HCT116 (cell line): ENCODE data around the gene HDHD2. TPM values are rescaled to one million over a fixed set of nuclear protein-coding genes. Genes with fewer than 3 reads are reported as not detected.

ENCODE experiments used
- ATAC-seq: fragments of 200-7000 bp; cut with Tn5 transposase; 2 replicates; pipeline ENCODE4 v1.9.1; 2020; ENCODE audit warnings: mild to moderate bottlenecking, moderate library complexity
- BruUV-seq: library from RNA; stranded (reverse); fragments of 400-500 nt; replicated peaks from 2 replicates; lab custom pipeline; 2021; lab: Mats Ljungman, UMichigan
- CTCF ChIA-PET: fragments of 300-600 bp; sonication (Branson Sonifier 250); formaldehyde crosslinking; loops from one replicate; lab custom pipeline; 2021; ENCODE audit warnings: antibody characterized with exemption; lab: Charles Lee
- POLR2A ChIA-PET: fragments of 300-600, 350-600 bp; sonication (Branson Sonifier 250); formaldehyde crosslinking; loops from one replicate; lab custom pipeline; 2021; ENCODE audit warnings: antibody characterized with exemption; lab: Charles Lee
- RAD21 ChIA-PET, 2 experiments: fragments of 300-600 bp; sonication (Branson Sonifier 250); formaldehyde crosslinking; loops; one replicate each; lab custom pipeline; 2023; ENCODE audit warnings: low total read pairs in 2 of 2; ENCODE audit not compliant: uncharacterized antibody in 2 of 2, unreplicated experiment in 2 of 2, low non-redundant PET in 1 of 2; lab: Charles Lee
- DNase-seq: peaks from one replicate; pipeline ENCODE4 v3.0.0-alpha.2; 2010; ENCODE audit warnings: low read depth, low spot score
- H2AFZ ChIP-seq: fragments of 200-600 bp; shearing (Covaris generic), sonication (generic); 2 replicates; pipeline ENCODE4 v1.6.1; 2017; ENCODE audit warnings: low read depth, mixed run types, mixed read lengths, antibody characterized with exemption, low read length; ENCODE audit not compliant: poor library complexity, severe bottlenecking
- H3K27ac ChIP-seq: 2 replicates; pipeline ENCODE4 v1.5.1; 2012; ENCODE audit warnings: low read depth, low read length
- H3K27me3 ChIP-seq: fragments of 200-600 bp; sonication (generic); 2 replicates; pipeline ENCODE4 v1.6.1; 2016; ENCODE audit warnings: mixed run types, low read length, mixed read lengths; ENCODE audit not compliant: insufficient read depth
- H3K36me3 ChIP-seq, 2 experiments: fragments of 200-500 bp in 1 of 2; fragments of 200-600 bp in 1 of 2; sonication (Bioruptor generic) in 1 of 2; sonication (generic) in 1 of 2; 2 replicates each; pipeline versions ENCODE4 v1.5.1 to v1.6.1; 2014 to 2016; ENCODE audit warnings: low read length in 2 of 2, inconsistent platforms in 1 of 2, mixed read lengths in 1 of 2, mixed run types in 1 of 2; ENCODE audit not compliant: insufficient read depth in 2 of 2, control insufficient read depth in 1 of 2
- H3K4me1 ChIP-seq, 2 experiments: fragments of 200-600 bp in 1 of 2; sonication (generic) in 1 of 2; 2 replicates each; pipeline versions ENCODE4 v1.5.1 to v1.6.1; 2012 to 2017; ENCODE audit warnings: low read length in 2 of 2, inconsistent platforms in 1 of 2, mild to moderate bottlenecking in 1 of 2, mixed read lengths in 1 of 2, mixed run types in 1 of 2, moderate library complexity in 1 of 2; ENCODE audit not compliant: insufficient read depth in 2 of 2, control insufficient read depth in 1 of 2
- H3K4me2 ChIP-seq: fragments of 200-600 bp; sonication (generic); 2 replicates; pipeline ENCODE4 v1.6.1; 2017; ENCODE audit warnings: mixed run types, low read length, mixed read lengths
- H3K4me3 ChIP-seq, 2 experiments: fragments of 200-600 bp in 1 of 2; sonication (generic) in 1 of 2; replicated peaks in 1 of 2; 2 replicates each; pipeline ENCODE4 v1.5.1; 2011 to 2016; ENCODE audit warnings: low read length in 2 of 2, control low read depth in 1 of 2, low read depth in 1 of 2, mild to moderate bottlenecking in 1 of 2, mixed read lengths in 1 of 2, mixed run types in 1 of 2
- H3K79me2 ChIP-seq: fragments of 200-600 bp; sonication (generic); 2 replicates; pipeline ENCODE4 v1.6.1; 2017; ENCODE audit warnings: mild to moderate bottlenecking, mixed run types, low read length, moderate library complexity, mixed read lengths; ENCODE audit not compliant: insufficient read depth
- H3K9ac ChIP-seq: fragments of 200-600 bp; sonication (generic); 2 replicates; pipeline ENCODE4 v1.6.1; 2016; ENCODE audit warnings: low read length, mixed read lengths
- H3K9me2 ChIP-seq: fragments of 200-600 bp; sonication (generic), shearing (Covaris generic); 2 replicates; pipeline ENCODE4 v1.6.1; 2017; ENCODE audit warnings: mixed run types, mild to moderate bottlenecking, moderate library complexity; ENCODE audit not compliant: insufficient read depth
- H3K9me3 ChIP-seq, 2 experiments: fragments of 200-500 bp in 1 of 2; fragments of 200-600 bp in 1 of 2; sonication (Bioruptor generic) in 1 of 2; sonication (generic) in 1 of 2; 2 replicates each; pipeline ENCODE4 v1.6.1; 2014 to 2017; ENCODE audit warnings: low read length in 2 of 2, mixed read lengths in 2 of 2, inconsistent platforms in 1 of 2, low read depth in 1 of 2, mild to moderate bottlenecking in 1 of 2, mixed run types in 1 of 2, moderate library complexity in 1 of 2; ENCODE audit not compliant: control insufficient read depth in 1 of 2, insufficient read depth in 1 of 2
- H4K20me1 ChIP-seq: fragments of 200-600 bp; sonication (generic), shearing (Covaris generic); 2 replicates; pipeline ENCODE4 v1.6.1; 2017; ENCODE audit warnings: mixed run types, mild to moderate bottlenecking, moderate library complexity; ENCODE audit not compliant: insufficient read depth
- CEBPB ChIP-seq: IDR thresholded peaks from 2 replicates; pipeline ENCODE4 v1.6.1; 2012; ENCODE audit warnings: low read depth
- EGR1 ChIP-seq: IDR thresholded peaks from 2 replicates; pipeline ENCODE4 v1.6.1; 2012; ENCODE audit warnings: low read depth
- EZH2 ChIP-seq: fragments of 200-600 bp; sonication (generic); IDR thresholded peaks from 2 replicates; pipeline ENCODE4 v1.6.1; 2017; ENCODE audit warnings: antibody characterized with exemption, mixed run types
- EZH2phosphoT487 ChIP-seq: fragments of 200-600 bp; IDR thresholded peaks from 2 replicates; pipeline ENCODE4 v1.6.1; 2018; ENCODE audit warnings: antibody characterized with exemption, borderline replicate concordance
- FOSL1 ChIP-seq: IDR thresholded peaks from 2 replicates; pipeline ENCODE4 v1.6.1; 2012; ENCODE audit warnings: low read depth
- JUND ChIP-seq: IDR thresholded peaks from 2 replicates; pipeline ENCODE4 v1.6.1; 2012
- POLR2A ChIP-seq: IDR thresholded peaks from 2 replicates; pipeline ENCODE4 v1.7.0; 2011; ENCODE audit warnings: borderline replicate concordance; ENCODE audit not compliant: insufficient read depth, insufficient read length; ENCODE audit errors: extremely low read depth
- POLR2AphosphoS5 ChIP-seq: IDR thresholded peaks from 2 replicates; pipeline ENCODE4 v1.6.1; 2011; ENCODE audit warnings: mild to moderate bottlenecking, low read depth, low read length, moderate library complexity
- REST ChIP-seq: IDR thresholded peaks from 2 replicates; pipeline ENCODE4 v1.6.1; 2012; ENCODE audit warnings: low read depth
- SIN3A ChIP-seq: IDR thresholded peaks from 2 replicates; pipeline ENCODE4 v1.6.1; 2012; ENCODE audit warnings: low read depth
- SRF ChIP-seq: IDR thresholded peaks from 2 replicates; pipeline ENCODE4 v1.6.1; 2012; ENCODE audit warnings: low read depth
- TCF7L2 ChIP-seq: IDR thresholded peaks from 2 replicates; pipeline ENCODE4 v1.7.0; 2011; ENCODE audit warnings: borderline replicate concordance, inconsistent platforms; ENCODE audit not compliant: insufficient read depth, insufficient read length; ENCODE audit errors: extremely low read depth
- YY1 ChIP-seq: IDR thresholded peaks from 2 replicates; pipeline ENCODE4 v1.6.1; 2011; ENCODE audit warnings: low read length, low read depth, moderate library complexity, mild to moderate bottlenecking; ENCODE audit not compliant: insufficient replicate concordance; ENCODE audit errors: extremely low read depth
- ZFX ChIP-seq: fragments of 450-650 bp; IDR thresholded peaks from 2 replicates; pipeline ENCODE4 v1.6.1; 2017
- intact Hi-C: fragments of 100-400 bp; cut with micrococcal nuclease; formaldehyde crosslinking; loops from 2 replicates; pipeline ENCODE4 v1.10.0; 2022
- total RNA-seq: library from RNA; stranded (reverse); gene quantifications from one replicate; pipeline ENCODE4 v1.2.1, GENCODE V29; 2021; ENCODE audit not compliant: unreplicated experiment
- TF ChIP-seq, protein P1 (sequence below), 3 experiments: fragments of 200-600 bp in 1 of 3; sonication (generic) in 1 of 3; IDR thresholded peaks in 2 of 3; conservative IDR thresholded peaks in 1 of 3; 2 replicates each; pipeline ENCODE4 v1.5.1; 2012 to 2017; ENCODE audit warnings: low read depth in 2 of 3, low read length in 2 of 3, antibody characterized with exemption in 1 of 3, borderline replicate concordance in 1 of 3, control low read depth in 1 of 3, mild to moderate bottlenecking in 1 of 3, mixed read lengths in 1 of 3, mixed run types in 1 of 3, moderate library complexity in 1 of 3; ENCODE audit not compliant: insufficient read depth in 1 of 3
- TF ChIP-seq, protein P2 (sequence below): IDR thresholded peaks from 2 replicates; pipeline ENCODE4 v1.6.1; 2012

HDHD2 gene
- total RNA-seq, 1 experiment from 2014 or later: 29.1 TPM

- TF ChIP-seq EZH2phosphoT487: no peak
- no peak for TF ChIP-seq POLR2A
- TF ChIP-seq CEBPB: no peak
- TF ChIP-seq, all 23 proteins: peak for 0
Measured at GRCh38 chr18:47149457-47150028, 757 bp downstream of the HDHD2 start (continued).

DNA sequence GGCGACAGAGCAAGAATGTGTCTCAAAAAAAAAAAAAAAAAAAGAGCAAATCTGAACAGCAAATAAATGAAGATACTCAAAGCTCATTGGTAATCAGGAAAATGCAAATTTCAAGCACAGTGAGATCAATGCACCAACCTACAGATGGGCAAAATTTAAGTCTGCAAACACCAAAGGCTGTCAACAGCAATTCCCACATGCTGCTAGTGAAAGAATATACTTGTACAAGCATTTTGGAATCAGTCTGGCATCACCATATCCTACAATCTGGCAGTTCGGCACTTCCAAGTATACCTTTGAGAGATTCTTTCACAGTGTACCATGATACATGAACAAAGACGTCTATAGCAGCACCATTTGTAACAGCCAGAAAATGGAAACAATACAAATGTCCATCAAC, 4.1 kb downstream of the HDHD2 start:
- Histone ChIP-seq H3K9ac (no peak overlapping the region), H3K79me2 (peaks cover 76% of the 10 kb centered on the region), H3K9me2 (no peaks in the 10 kb centered on the region), H3K27ac (no peak overlapping the region), H3K27me3 (no peaks in the 10 kb centered on the region), H3K4me2 (no peak overlapping the region), H3K4me1 (peaks cover 6 to 14% of the 10 kb centered on the region in 2 experiments; a peak in 2 of 4 replicates), H3K4me3 (no peak overlapping the region), H3K36me3 (no peaks in the 10 kb centered on the region), H2AFZ (no peak overlapping the region), H4K20me1 (no peaks in the 10 kb centered on the region), H3K9me3 (no peaks in the 10 kb centered on the region)
- ChIA-PET RAD21 (no interaction called here), CTCF (no interaction called here), POLR2A (no interaction called here)
- TF ChIP-seq SIN3A: no peak
- TF ChIP-seq POLR2AphosphoS5: no peak
- no peak for TF ChIP-seq FOSL1
- TF ChIP-seq, protein P1, sequence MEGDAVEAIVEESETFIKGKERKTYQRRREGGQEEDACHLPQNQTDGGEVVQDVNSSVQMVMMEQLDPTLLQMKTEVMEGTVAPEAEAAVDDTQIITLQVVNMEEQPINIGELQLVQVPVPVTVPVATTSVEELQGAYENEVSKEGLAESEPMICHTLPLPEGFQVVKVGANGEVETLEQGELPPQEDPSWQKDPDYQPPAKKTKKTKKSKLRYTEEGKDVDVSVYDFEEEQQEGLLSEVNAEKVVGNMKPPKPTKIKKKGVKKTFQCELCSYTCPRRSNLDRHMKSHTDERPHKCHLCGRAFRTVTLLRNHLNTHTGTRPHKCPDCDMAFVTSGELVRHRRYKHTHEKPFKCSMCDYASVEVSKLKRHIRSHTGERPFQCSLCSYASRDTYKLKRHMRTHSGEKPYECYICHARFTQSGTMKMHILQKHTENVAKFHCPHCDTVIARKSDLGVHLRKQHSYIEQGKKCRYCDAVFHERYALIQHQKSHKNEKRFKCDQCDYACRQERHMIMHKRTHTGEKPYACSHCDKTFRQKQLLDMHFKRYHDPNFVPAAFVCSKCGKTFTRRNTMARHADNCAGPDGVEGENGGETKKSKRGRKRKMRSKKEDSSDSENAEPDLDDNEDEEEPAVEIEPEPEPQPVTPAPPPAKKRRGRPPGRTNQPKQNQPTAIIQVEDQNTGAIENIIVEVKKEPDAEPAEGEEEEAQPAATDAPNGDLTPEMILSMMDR (IDR thresholded peaks at IDR 0.05 in 2 of 3, conservative IDR thresholded peaks at IDR 0.05 in 1 of 3; ENCODE audit: borderline replicate concordance in 1 of 3, insufficient read depth in 1 of 3, low read depth in 2 of 3, low read length in 2 of 3): no peak
- TF ChIP-seq JUND: no peak
- TF ChIP-seq POLR2A: no peak
- no peak for TF ChIP-seq REST
- no peak for TF ChIP-seq YY1
- no peak for TF ChIP-seq EGR1
- no peak for TF ChIP-seq EZH2
- TF ChIP-seq, protein P2, sequence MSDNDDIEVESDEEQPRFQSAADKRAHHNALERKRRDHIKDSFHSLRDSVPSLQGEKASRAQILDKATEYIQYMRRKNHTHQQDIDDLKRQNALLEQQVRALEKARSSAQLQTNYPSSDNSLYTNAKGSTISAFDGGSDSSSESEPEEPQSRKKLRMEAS: no peak
- TF ChIP-seq ZFX: no peak
- no peak for TF ChIP-seq SRF
- TF ChIP-seq TCF7L2: no peak
- ATAC-seq (no peak), DNase-seq (no peak)
- intact Hi-C loops: no loop called here
- BruUV-seq: no TSS peak
